DOHH2 (cell line): Measurements from ENCODE around the gene WAC.

Experiments used
- CTCF ChIP-seq: fragments of 200-600 bp; sonication (generic); IDR thresholded peaks from one replicate; pipeline ENCODE4 v1.5.1; 2014; ENCODE audit warnings: antibody characterized with exemption, mild to moderate bottlenecking, low read depth, low read length; ENCODE audit not compliant: poor library complexity, severe bottlenecking
- EZH2phosphoT487 ChIP-seq: fragments of 200-600 bp; sonication (generic); IDR thresholded peaks from 2 replicates; pipeline ENCODE4 v1.6.1; 2017; ENCODE audit warnings: borderline replicate concordance, mild to moderate bottlenecking, antibody characterized with exemption, low read length, moderate library complexity, mixed read lengths

- TF ChIP-seq CTCF (no peak), EZH2phosphoT487 (no peak)
Measured at GRCh38 chr10:28551086-28551485, 18.2 kb downstream of the WAC start.
